Measurements from ENCODE around the gene SRSF9.
A peak's percentile ranks its signal among the peaks of the same experiment; 100 is the strongest.
"Not testable (repeated sequence)": the region's sequence is repeated elsewhere in the genome, so short reads cannot be mapped to it uniquely, and the experiment has no call there.

SRSF9 gene

DNA sequence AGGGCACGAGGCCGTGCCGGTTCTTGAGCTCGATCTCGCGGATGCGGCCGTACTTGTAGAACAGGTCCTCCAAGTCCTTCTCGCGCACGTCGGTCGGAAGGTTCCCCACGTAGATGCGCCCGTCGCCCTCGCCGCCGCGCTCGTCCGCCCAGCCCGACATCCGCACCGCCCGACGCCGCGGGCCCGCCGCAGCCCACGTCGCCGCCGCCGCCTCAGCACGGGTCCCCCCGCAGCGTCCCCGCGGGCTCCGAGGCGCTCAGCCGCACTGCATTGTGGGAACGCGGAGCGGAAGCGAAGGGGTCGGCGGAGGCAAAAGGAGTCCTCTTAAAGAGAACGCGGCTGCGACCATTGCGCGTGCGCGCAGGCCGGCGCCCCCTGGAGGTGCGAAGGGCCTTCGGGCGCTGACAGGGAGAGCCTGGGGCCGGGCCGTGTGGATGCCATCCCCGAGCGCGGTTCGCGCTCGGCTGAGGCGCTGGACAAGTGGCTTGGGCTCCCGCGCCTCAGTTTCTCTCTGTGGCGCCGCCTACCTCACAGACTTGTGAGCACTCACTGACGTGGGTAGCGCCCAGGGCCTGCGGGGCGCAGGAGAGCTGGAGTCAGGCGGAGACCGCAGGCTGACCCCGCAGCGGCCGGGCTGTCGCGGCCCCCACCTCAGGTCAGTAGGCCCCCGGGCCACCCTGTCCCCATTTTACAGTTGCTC lies at the start of gene SRSF9:
Gene SRSF9, minus strand, starts transcription at position 299 of the 700 bp plus-strand sequence. Its CDS starts 139 bp downstream, at position 160.
- peak; percentile 99 for DNase-seq

DNA sequence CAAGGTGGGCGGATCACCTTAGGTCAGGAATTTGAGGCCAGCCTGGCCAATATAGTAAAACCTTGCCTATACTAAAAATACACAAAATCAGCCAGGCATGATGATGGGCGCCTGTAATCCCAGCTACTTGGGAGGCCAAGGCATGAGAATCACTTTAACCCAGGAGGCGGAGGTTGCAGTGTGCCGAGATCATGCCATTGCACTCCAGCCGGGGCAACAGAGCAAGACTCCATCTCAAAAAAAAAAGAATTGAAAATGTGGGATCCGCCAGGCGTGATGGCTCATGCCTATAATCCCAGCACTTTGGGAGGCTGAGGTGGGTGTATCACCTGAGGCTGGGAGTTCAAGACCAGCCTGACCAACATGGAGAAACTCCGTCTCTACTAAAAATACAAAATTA lies 49.8 kb upstream of the SRSF9 start:
- not testable (repeated sequence) for DNase-seq

- DNase-seq = no peak
Measured at GRCh38 chr12:120515496-120515895, 45.9 kb upstream of the SRSF9 start.

DNA sequence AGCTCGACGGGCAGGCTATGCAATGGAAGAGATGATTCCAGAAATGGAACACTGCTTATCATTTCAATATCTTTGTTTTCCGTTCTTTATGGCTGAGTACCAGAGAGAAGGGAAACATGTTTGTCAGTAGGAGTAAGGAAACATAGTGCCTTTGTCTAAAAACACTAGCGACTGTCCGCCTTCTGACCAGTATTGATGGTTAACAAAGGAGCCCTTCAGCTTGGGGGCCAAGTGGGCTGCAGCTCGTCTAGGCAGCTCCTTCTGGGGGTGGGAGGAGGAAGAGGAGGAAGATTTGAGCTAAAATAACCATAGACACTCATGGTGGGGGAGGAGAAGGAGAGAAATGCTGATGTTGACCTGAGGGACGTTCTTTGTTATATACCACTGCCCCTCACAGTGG lies 44.5 kb upstream of the SRSF9 start:
- DNase-seq = no peak

DNA sequence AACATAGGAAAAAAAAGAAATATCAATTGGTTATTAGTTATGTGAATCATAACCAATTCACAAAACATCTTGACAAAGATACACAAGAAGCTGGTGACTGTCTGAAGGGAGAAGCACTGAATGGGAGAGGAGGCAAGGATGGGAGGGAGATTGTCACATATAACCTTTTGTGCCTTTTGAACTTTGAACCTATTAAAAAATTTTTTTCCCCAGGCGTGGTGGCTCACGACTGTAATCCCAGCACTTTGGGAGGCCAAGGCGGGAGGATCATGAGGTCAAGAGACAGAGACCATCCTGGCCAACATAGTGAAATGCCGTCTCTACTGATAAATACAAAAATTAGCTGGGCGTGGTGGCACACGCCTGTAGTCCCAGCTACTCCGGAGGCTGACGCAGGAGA lies 39.0 kb upstream of the SRSF9 start:
- no peak for DNase-seq

DNA sequence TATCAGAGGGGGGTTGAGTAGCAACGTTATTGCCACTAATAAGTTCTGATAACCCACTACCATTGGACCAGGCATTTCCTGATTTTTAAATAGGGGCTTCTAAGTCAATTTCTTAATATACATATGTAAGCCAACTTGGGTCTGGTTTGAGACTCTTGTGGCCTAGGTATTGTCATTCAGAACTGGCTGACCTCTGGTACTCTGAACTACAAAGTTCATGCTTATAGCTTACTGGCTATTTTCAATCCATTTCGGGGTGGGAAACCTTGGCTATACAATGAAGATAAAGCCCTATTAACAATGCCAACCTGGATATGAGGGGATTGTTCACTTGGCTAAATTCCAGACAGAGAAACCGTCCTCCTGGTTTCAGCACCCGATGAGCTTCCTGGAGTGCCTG lies 35.0 kb upstream of the SRSF9 start:
- DNase-seq = no peak

- peak; percentile 23 for DNase-seq
Measured at GRCh38 chr12:120500581-120500980, 31.0 kb upstream of the SRSF9 start.

GRCh38 chr12:120498870-120499515 lies 29.4 kb upstream of the SRSF9 start:
- DNase-seq = no peak

- DNase-seq = no peak
Measured at GRCh38 chr12:120497524-120498150, 28.1 kb upstream of the SRSF9 start.

DNA sequence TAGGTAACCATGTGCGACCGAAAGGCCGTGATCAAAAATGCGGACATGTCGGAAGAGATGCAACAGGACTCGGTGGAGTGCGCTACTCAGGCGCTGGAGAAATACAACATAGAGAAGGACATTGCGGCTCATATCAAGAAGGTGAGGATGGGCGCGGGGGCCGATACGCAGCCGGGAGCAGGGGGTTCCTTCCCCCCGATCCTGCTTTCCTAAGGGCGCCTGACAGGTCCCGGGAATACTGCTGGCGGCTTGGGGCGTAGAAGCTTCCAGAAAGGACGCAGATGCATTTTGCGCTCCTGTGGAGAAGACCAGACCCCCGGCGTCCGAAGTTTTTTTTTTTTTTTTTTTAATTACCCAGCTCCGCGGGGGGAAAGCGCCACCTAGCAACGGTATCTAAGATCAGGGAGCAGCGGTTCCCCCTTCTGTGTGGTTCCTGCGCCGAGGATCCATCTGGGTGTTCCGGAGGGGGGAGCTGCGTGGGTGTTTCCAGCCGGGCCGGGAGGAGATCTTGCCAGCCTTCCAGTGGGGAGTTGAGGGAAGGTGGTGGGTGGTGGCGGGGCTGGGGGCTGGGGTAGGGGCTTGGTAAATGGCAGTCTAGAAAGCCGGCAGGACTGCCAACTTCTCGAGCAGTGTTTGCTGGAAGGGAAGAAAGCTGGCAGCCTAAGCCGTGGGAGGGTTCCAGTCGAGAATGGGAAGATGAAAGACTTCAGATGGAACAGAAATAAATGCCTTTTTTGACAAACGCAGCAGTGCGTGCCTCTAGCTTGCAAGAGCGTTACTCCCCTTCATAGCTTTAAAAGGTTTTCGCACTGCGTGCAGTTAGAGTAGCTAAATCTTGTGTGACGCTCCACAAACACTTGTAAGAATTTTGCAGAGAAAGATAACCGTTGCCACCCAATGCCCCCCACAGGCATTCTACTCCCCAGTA lies 27.1 kb upstream of the SRSF9 start:
- peak; percentile 71 for DNase-seq

DNA sequence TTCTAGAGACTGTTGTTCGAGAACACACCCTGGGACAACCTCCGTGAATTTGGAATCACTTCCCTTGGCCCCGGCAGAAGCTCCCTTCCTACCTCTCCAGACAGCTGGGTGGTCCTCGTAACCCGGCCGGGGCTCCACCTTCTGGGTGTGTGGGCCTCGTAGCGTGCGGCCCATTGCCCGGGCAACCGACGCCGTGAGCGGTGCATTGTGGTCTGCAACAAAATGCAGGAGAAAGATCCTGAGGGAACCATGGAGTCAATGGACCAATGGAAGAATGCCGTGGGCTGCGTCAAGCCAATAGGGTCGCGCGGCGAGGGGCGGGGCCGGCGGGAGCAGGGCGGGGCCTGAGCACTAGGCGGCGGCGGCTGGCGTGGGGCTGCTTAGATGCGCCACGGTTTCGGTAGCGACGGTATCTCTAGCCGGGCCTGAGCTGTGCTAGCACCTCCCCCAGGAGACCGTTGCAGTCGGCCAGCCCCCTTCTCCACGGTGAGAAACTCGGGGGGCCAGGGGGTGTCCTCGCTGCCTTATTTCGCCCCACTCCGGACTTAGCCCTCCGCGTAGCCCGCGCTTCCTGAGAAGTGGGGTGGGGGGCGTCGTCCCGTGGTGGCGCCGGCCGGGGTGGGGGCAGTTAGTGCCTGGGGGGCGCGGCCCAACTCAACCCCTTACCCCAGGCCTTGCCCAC lies 26.3 kb upstream of the SRSF9 start, which contains the start of gene DYNLL1:
Gene DYNLL1, plus strand, starts transcription at position 383 of the 682 bp plus-strand sequence. CDS start 309 bp downstream, outside the sequence.
- DNase-seq = peak; percentile 99

GRCh38 chr12:120495186-120495730 lies 25.7 kb upstream of the SRSF9 start:
- DNase-seq = peak; percentile 51

- DNase-seq = no peak
Measured at GRCh38 chr12:120490833-120491512, 21.4 kb upstream of the SRSF9 start.

DNA sequence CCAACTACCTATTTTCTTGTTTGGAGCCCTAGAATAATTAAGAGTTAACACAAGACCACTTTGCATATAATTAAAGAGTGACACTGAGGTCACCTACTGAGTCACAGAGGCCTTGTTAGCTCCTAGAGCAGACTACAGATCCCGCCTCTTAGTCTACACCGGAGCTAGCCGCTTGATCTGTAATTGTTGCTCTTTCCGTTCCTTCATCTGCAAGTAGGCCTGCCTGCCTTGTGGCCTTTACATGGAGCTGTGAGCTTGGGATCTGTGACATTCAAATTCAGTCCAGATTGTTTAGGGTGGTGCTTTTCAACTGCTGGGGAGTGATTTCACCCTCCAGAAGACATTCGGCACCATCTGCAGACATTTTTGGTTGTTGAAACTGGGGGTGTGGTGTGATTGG lies 20.8 kb upstream of the SRSF9 start:
- DNase-seq = no peak

DNA sequence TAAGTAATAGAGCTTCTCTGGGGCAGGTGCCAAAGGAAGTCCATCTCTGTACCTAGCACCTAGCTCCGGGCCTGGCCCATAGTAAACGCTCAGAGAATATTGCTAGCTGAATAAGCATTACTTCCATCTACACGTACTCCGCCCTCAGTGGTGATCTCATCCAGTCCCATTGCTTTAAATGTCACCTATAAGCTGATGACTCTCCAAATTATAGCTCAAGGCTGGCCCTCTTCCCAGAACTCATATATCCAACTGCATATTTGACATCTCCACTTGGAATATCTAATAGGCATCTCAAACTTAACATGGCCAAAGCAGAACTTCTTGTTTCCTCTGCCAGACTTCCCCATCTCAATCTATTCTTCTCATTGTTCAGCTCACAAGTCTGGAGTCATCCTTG lies 19.5 kb upstream of the SRSF9 start:
- DNase-seq = no peak

- DNase-seq = no peak
Measured at GRCh38 chr12:120488057-120488640, 18.6 kb upstream of the SRSF9 start.

DNA sequence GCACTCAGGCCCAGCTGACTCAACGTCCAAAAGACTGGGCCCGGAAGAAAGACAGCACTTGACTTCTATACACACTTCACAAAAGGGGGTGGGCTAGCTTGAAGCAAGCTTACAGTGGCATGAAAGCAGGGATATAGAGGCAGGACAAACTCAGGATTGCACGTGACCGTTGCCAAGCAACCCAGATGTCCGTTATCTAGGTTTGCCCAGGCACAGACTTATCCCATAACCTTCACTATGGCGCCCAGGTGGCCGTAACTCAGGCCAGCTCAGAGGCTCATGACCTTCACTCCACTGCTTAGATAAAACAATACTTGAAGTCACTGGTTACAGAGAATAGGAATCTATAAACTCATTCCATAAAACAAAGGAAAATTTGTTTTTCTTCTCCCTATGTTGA lies 18.0 kb upstream of the SRSF9 start:
- not testable (repeated sequence) for DNase-seq

GRCh38 chr12:120485961-120486881 lies 16.7 kb upstream of the SRSF9 start:
- DNase-seq = no peak

DNA sequence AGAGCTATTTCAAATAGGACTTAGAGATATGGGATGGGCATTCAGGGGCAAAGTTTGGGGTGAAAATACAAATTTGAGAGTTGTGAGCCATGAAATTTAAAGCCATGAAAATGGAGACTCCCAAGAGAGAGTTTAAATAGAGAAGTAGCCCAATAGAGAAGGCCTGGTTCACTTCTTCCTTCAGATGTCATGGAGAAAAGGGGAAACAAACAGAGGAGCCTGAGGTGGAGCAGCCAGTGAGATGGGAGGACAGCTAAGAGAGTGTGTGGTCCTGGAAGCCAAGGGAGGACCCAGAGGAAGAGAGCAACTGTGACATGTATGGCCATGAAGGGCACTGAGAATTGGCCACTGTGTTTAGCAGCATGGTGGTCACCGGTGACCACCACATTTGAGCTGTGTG lies 14.1 kb upstream of the SRSF9 start:
- DNase-seq = no peak

Measured in DMS53 (cell line).